ENCODE results near the gene RAPGEFL1. TPM values are rescaled to one million over a fixed set of nuclear protein-coding genes. Genes with fewer than 3 reads are reported as not detected.
"Not testable (repeated sequence)": the region's sequence is repeated elsewhere in the genome, so short reads cannot be mapped to it uniquely, and the experiment has no call there.

Gene RAPGEFL1
- total and polyA plus RNA-seq, 7 experiments from 2014 or later, result 0.24 to 10.7 (median 5.6) TPM

GRCh38 chr17:40219594-40220338 lies 42.5 kb downstream of the RAPGEFL1 start:
- POLR2A ChIA-PET, result interaction anchor here (1.0 to 1.7 kb wide), 11 partner anchors 10 to 1645 kb away, joined by 3 to 7 read pairs (median 5); partner anchors contain the start of genes CASC3, CWC25, KLHL11 and PSMD3

GRCh38 chr17:40224718-40225550 lies 47.7 kb downstream of the RAPGEFL1 start:
- peaks cover 0 to 23% (median 0%) of the 10 kb centered on the region in 5 donors for H3K36me3 Mint-ChIP-seq
- Histone ChIP-seq H3K4me3 (ENCODE audit: low read length) (no peak overlapping the region), H3K9me3 (ENCODE audit: control insufficient read depth in 2 of 3, low read length in 3 of 3) (no peaks in the 10 kb centered on the region), H3K36me3 (ENCODE audit: control insufficient read depth in 2 of 3, insufficient read depth in 3 of 3, low read length in 3 of 3) (peaks cover 0 to 4% (median 0%) of the 10 kb centered on the region in 3 experiments), H3K27ac (ENCODE audit: low read depth, low read length) (no peak overlapping the region), H3K27me3 (ENCODE audit: control insufficient read depth in 2 of 2, insufficient read depth in 2 of 2, low read length in 2 of 2) (no peaks in the 10 kb centered on the region), H3K4me1 (ENCODE audit: control insufficient read depth in 2 of 2, insufficient read depth in 2 of 2, low read length in 2 of 2) (peaks cover 4 to 5% of the 10 kb centered on the region in 2 donors)
- H3K4me3 Mint-ChIP-seq, result peak overlapping the region in 3 of 10 donors; percentile 5 to 51 (median 39)
- DNase-seq (no peak), ATAC-seq (no peak)
- POLR2A ChIA-PET, result interaction anchor here (0.5 to 0.7 kb wide), 2 partner anchors 27 to 60 kb away, joined by 3 to 4 read pairs; no protein-coding TSS in a partner anchor
- intact Hi-C loops (cut with micrococcal nuclease), result no loop called here
- no peaks in the 10 kb centered on the region for H3K9me3 Mint-ChIP-seq
- CTCF ChIA-PET, result interaction anchor here (0.7 kb wide), 2 partner anchors 17 to 320 kb away, joined by 3 to 4 read pairs; no protein-coding TSS in a partner anchor
- peaks cover 27 to 55% (median 37%) of the 10 kb centered on the region in 7 donors for H3K4me1 Mint-ChIP-seq
- H3K27ac Mint-ChIP-seq, result peak overlapping the region in 5 of 9 donors; percentile 1 to 62 (median 48)
- H3K27me3 Mint-ChIP-seq, result no peaks in the 10 kb centered on the region

More at GRCh38 chr17:40219594-40220338, 42.5 kb downstream of the RAPGEFL1 start:
- H3K27ac ChIP-seq (ENCODE audit: low read depth, low read length), result peak overlapping the region; percentile 92
- H3K4me1 ChIP-seq (ENCODE audit: control insufficient read depth in 2 of 2, insufficient read depth in 2 of 2, low read length in 2 of 2), result peaks cover 9 to 10% of the 10 kb centered on the region in 2 donors
- Mint-ChIP-seq H3K4me1 (peaks cover 30 to 49% (median 37%) of the 10 kb centered on the region in 7 donors), H3K36me3 (peaks cover 0 to 7% (median 4%) of the 10 kb centered on the region in 5 donors), H3K4me3 (peak overlapping the region; percentile 86 to 100 (median 96)), H3K9me3 (peaks cover 0 to 4% (median 0%) of the 10 kb centered on the region in 11 donors), H3K27me3 (no peaks in the 10 kb centered on the region), H3K27ac (peak overlapping the region; percentile 82 to 100 (median 96))
- ATAC-seq (no peak), DNase-seq (peak; percentile 11 to 41 (median 23))
- no peaks in the 10 kb centered on the region for H3K36me3 ChIP-seq (ENCODE audit: control insufficient read depth in 2 of 3, insufficient read depth in 3 of 3, low read length in 3 of 3)
- H3K4me3 ChIP-seq (ENCODE audit: low read length), result peak overlapping the region; percentile 74
- H3K27me3 ChIP-seq (ENCODE audit: control insufficient read depth in 2 of 2, insufficient read depth in 2 of 2, low read length in 2 of 2), result no peaks in the 10 kb centered on the region
- H3K9me3 ChIP-seq (ENCODE audit: control insufficient read depth in 2 of 3, low read length in 3 of 3), result no peaks in the 10 kb centered on the region
- intact Hi-C loops (cut with micrococcal nuclease), result loop anchor here (1.0 to 5.0 kb wide), 10 partner anchors 17 to 313 kb away; partner anchors contain the start of genes CASC3 (in 2 of the 2), CDC6 (in 1 of the 2), PSMD3 (in 1 of the 2) and TOP2A (in 1 of the 2)
- CTCF ChIA-PET, result interaction anchor here (0.6 to 1.8 kb wide), 8 partner anchors 18 to 194 kb away, joined by 3 to 9 read pairs (median 3); no protein-coding TSS in a partner anchor

GRCh38 chr17:40229146-40229545 lies 51.9 kb downstream of the RAPGEFL1 start:
- H3K36me3 Mint-ChIP-seq, result peaks cover 0 to 29% (median 12%) of the 10 kb centered on the region in 5 donors
- H3K27ac ChIP-seq (ENCODE audit: low read depth, low read length); H3K27me3 Mint-ChIP-seq; H3K4me1 ChIP-seq (ENCODE audit: control insufficient read depth in 2 of 2, insufficient read depth in 2 of 2, low read length in 2 of 2); H3K4me3 Mint-ChIP-seq; H3K4me3 ChIP-seq (ENCODE audit: low read length); H3K9me3 Mint-ChIP-seq; ATAC-seq; DNase-seq; H3K27me3 ChIP-seq (ENCODE audit: control insufficient read depth in 2 of 2, insufficient read depth in 2 of 2, low read length in 2 of 2); H3K27ac Mint-ChIP-seq; H3K9me3 ChIP-seq (ENCODE audit: control insufficient read depth in 2 of 3, low read length in 3 of 3); intact Hi-C loops (cut with micrococcal nuclease): not testable (repeated sequence)
- peaks cover 0 to 16% (median 4%) of the 10 kb centered on the region in 3 experiments for H3K36me3 ChIP-seq (ENCODE audit: control insufficient read depth in 2 of 3, insufficient read depth in 3 of 3, low read length in 3 of 3)
- CTCF ChIA-PET, result interaction anchor here (0.6 kb wide), 1 partner anchor 559 kb away, joined by 5 read pairs; no protein-coding TSS in a partner anchor
- H3K4me1 Mint-ChIP-seq, result peaks cover 17 to 37% (median 32%) of the 10 kb centered on the region in 7 donors
- POLR2A ChIA-PET, result interaction anchor here (1.5 kb wide), 1 partner anchor 14 kb away, joined by 4 read pairs; no protein-coding TSS in a partner anchor

- H3K27ac Mint-ChIP-seq, result peak overlapping the region in 1 of 9 donors; percentile 22
- ATAC-seq (no peak), DNase-seq (no peak)
- no peak overlapping the region for H3K4me3 Mint-ChIP-seq
- peaks cover 13 to 28% (median 23%) of the 10 kb centered on the region in 7 donors for H3K4me1 Mint-ChIP-seq
- no peak overlapping the region for H3K27ac ChIP-seq (ENCODE audit: low read depth, low read length)
- CTCF ChIA-PET, result no interaction called here
- POLR2A ChIA-PET, result interaction anchor here (1.5 kb wide), 1 partner anchor 16 kb away, joined by 4 read pairs; no protein-coding TSS in a partner anchor
- no peaks in the 10 kb centered on the region for H3K27me3 Mint-ChIP-seq
- no peaks in the 10 kb centered on the region for H3K27me3 ChIP-seq (ENCODE audit: control insufficient read depth in 2 of 2, insufficient read depth in 2 of 2, low read length in 2 of 2)
- no peak overlapping the region for H3K4me3 ChIP-seq (ENCODE audit: low read length)
- H3K9me3 ChIP-seq (ENCODE audit: control insufficient read depth in 2 of 3, low read length in 3 of 3), result no peaks in the 10 kb centered on the region
- H3K36me3 ChIP-seq (ENCODE audit: control insufficient read depth in 2 of 3, insufficient read depth in 3 of 3, low read length in 3 of 3), result peaks cover 0 to 26% (median 4%) of the 10 kb centered on the region in 3 experiments
- no peaks in the 10 kb centered on the region for H3K4me1 ChIP-seq (ENCODE audit: control insufficient read depth in 2 of 2, insufficient read depth in 2 of 2, low read length in 2 of 2)
- H3K36me3 Mint-ChIP-seq, result peaks cover 0 to 27% (median 14%) of the 10 kb centered on the region in 5 donors
- intact Hi-C loops (cut with micrococcal nuclease), result no loop called here
- H3K9me3 Mint-ChIP-seq, result no peaks in the 10 kb centered on the region
These were observed 53.4 kb downstream of the RAPGEFL1 start for GRCh38 chr17:40230670-40231069.

- H3K9me3 Mint-ChIP-seq; H3K27me3 Mint-ChIP-seq; ATAC-seq; H3K27me3 ChIP-seq (ENCODE audit: control insufficient read depth in 2 of 2, insufficient read depth in 2 of 2, low read length in 2 of 2); H3K27ac Mint-ChIP-seq; POLR2A ChIA-PET; intact Hi-C loops (cut with micrococcal nuclease); H3K9me3 ChIP-seq (ENCODE audit: control insufficient read depth in 2 of 3, low read length in 3 of 3); DNase-seq; H3K4me3 Mint-ChIP-seq; H3K4me1 ChIP-seq (ENCODE audit: control insufficient read depth in 2 of 2, insufficient read depth in 2 of 2, low read length in 2 of 2); H3K27ac ChIP-seq (ENCODE audit: low read depth, low read length); H3K4me3 ChIP-seq (ENCODE audit: low read length): not testable (repeated sequence)
- peaks cover 0 to 27% (median 14%) of the 10 kb centered on the region in 5 donors for H3K36me3 Mint-ChIP-seq
- H3K36me3 ChIP-seq (ENCODE audit: control insufficient read depth in 2 of 3, insufficient read depth in 3 of 3, low read length in 3 of 3), result peaks cover 0 to 26% (median 4%) of the 10 kb centered on the region in 3 experiments
- peaks cover 13 to 31% (median 24%) of the 10 kb centered on the region in 7 donors for H3K4me1 Mint-ChIP-seq
- CTCF ChIA-PET, result interaction anchor here (0.6 to 1.0 kb wide), 3 partner anchors 40 to 146 kb away, joined by 3 to 4 read pairs (median 3); no protein-coding TSS in a partner anchor
These were observed 54.7 kb downstream of the RAPGEFL1 start for GRCh38 chr17:40231928-40232327.

All from naive thymus-derived CD4-positive, alpha-beta T cell (primary cell).